Vagina (tissue), 2 donors: ENCODE measurements around the gene EVX2.

Experiments used
- CTCF ChIP-seq, 3 experiments: fragments of 450-650 bp in 2 of 3; fragments of 200-600 bp in 1 of 3; sonication (generic) in 1 of 3; IDR thresholded peaks; one replicate each; pipeline ENCODE4 v1.5.1; 2017 to 2019; ENCODE audit warnings: antibody characterized with exemption in 3 of 3, mild to moderate bottlenecking in 2 of 3, moderate library complexity in 2 of 3
- POLR2A ChIP-seq, 2 donors: fragments of 450-650 bp; IDR thresholded peaks; one replicate each; pipeline ENCODE4 v1.6.1; 2017; ENCODE audit warnings: antibody characterized with exemption in 2 of 2, mild to moderate bottlenecking in 2 of 2, moderate library complexity in 2 of 2

- no peak for TF ChIP-seq CTCF (IDR thresholded peaks at IDR 0.05)
- no peak for TF ChIP-seq POLR2A (IDR thresholded peaks at IDR 0.05)
Measured at GRCh38 chr2:176100547-176101140, 16.9 kb upstream of the EVX2 start.
